ENCODE measurements around the gene PIP4K2B.

DNA sequence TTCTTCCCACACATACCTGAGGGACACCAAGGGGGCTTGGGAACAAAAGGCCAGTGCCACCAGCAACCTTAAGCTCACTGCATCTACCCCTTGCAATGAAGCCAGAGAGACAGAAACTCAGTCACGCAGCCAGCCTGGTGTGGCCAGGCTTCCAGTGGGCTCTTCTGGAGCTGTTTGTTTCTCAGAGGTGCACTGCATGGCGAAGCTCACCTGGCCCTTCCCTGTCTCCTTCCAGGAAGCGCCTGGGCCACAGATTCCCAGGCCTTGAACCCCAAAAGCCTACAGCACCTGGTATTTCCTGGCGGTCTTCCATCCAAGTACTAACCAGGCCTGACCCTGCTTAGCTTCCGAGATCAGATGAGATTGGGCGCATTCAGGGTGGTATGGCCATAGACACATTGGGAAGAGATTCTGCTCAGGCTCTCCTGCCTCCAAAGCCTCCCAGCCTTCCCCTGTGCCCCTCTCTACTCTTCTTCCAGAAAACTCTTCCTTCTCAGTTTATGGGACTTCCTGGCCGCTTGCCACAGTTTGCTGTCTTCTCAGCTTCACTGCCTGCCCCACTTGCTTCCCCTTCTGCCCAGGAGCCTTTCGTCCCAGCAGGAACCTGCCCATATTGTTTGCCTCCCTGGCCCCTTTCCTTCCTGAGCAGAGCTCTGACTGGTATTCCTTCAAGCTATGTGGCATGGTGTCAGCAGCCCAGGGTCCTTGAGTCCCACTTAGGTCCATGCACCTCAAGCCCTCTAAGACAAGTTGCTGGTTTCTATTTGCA, 67.6 kb downstream of the PIP4K2B start:
- TF ChIP-seq, protein P1, sequence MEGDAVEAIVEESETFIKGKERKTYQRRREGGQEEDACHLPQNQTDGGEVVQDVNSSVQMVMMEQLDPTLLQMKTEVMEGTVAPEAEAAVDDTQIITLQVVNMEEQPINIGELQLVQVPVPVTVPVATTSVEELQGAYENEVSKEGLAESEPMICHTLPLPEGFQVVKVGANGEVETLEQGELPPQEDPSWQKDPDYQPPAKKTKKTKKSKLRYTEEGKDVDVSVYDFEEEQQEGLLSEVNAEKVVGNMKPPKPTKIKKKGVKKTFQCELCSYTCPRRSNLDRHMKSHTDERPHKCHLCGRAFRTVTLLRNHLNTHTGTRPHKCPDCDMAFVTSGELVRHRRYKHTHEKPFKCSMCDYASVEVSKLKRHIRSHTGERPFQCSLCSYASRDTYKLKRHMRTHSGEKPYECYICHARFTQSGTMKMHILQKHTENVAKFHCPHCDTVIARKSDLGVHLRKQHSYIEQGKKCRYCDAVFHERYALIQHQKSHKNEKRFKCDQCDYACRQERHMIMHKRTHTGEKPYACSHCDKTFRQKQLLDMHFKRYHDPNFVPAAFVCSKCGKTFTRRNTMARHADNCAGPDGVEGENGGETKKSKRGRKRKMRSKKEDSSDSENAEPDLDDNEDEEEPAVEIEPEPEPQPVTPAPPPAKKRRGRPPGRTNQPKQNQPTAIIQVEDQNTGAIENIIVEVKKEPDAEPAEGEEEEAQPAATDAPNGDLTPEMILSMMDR (IDR thresholded peaks at IDR 0.05), result no peak
- TF ChIP-seq EP300 (IDR thresholded peaks at IDR 0.05) (no peak), POLR2A (IDR thresholded peaks at IDR 0.05) (no peak)
